Measurements from ENCODE around the gene NARF.

Gene NARF

GRCh38 chr17:82434216-82434565 is 24.4 kb upstream of the NARF start:
- no peak for DNase-seq (ENCODE audit: low read depth)

DNA sequence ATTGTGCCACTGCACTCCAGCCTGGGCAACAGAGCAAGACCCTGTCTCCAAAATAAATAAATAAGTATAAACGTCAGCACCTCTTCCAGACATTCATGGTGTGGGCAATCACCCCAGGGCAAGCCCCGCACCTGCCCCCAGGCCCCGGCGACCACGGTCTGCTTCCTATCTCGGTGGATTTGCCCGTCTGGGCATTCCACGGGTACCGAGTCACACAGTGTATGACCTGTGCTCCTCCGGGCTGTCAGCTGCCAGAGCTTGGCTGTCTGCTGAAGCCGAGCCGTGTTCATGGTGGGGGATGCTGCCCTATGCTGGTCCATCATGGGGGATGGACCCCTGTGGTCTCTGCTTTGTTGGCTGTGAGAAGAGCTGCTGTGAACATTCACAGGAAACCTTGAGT is 23.4 kb upstream of the NARF start:
- DNase-seq (ENCODE audit: low read depth) = no peak

DNA sequence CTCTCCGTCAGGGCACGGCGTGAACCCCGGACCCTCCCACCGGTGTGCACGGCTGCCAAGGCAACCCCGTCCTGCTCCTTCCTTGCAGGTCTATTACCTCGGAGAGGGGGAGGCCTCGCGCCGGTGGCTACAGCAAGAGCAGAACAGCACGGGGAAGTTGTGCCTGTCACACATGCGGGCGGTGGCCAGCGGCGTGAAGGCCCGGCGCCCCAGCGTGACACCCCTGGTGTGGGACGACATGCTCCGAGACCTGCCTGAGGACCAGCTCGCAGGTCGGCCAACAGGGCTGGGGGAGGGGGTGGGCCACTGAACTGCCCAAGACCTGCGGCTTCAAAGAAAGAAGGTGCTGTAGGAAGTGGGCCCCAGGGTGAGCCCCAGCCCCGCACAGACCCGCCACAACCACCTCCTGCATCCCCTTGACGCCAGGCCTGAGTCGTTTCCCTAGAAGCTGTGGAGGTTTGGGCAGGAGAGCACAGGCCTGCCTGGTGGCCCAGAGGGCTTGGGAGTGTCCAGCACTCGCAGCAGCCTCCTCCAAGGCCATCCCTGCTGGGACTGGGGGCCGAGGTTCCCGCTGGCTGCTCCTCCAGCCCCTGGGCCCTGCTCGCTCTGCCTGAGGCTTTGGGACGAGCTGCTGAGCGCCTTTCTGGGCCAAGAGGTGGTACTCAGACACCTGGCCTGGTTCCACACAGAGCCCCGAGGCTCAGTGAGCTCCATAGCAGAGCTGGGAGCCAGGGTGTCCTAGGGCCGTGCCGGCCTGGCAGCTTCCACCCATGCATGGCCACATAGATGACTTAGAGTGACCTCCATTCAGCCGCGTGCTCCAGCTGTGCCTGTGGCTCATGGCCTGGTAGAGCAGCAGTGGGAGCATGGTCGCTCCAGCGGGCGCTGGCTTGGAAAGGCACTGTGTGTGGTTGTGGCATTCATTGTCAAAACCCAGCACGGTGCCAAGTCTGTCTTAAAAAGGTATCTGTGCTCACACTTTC is 22.6 kb upstream of the NARF start:
- no peak for DNase-seq (ENCODE audit: low read depth)

DNA sequence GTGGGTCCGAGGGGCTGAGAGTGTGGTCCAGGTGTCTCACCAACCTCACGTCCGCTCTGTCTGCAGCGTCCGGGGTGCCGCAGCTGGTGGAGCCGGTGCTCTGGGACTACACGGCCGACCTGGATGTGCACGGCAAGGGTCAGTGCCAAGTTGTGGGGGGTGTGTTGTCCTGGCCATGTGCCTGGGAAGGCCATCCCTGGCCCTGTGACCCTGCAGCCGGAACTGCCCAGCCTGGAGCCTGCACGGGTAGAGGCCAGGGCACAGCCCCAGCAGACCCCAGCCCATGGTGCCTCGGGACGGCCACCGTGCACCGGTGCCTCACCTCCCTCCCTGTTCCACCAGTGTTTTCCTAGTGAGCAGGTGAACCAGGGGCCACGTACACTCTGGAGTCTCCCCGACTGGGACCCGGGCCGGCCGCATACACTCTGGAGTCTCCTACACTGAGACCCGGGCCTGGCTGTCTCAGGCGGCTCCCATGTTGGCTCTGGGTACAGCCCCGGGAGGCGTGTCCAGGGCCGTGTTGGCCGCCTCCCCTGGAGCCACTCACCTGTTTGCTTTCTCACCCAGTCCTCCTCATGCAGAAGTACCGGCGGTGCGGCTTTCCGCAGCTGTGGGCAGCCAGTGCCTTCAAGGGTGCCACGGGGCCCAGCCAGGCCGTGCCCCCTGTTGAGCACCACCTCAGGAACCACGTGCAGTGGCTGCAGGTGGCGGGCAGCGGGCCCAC is 21.8 kb upstream of the NARF start:
- no peak for DNase-seq (ENCODE audit: low read depth)

DNA sequence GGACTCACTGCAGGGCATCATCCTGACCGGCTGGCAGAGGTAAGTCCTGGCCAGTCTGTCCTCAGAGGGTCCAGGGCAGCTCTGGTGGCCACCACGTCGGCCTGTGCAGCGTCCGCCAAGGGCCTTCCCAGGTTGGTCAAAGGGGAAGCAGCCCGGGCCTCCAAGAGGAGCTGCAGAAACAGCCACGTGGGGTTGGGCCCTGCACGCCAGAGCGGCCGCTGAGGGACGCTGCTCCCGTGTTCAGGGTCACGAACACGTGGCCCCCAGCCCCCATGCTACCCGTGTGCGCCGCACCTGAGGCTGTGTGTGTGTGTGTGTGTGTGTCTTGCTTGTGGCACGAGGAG is 21.2 kb upstream of the NARF start:
- DNase-seq (ENCODE audit: low read depth) = no peak

DNA sequence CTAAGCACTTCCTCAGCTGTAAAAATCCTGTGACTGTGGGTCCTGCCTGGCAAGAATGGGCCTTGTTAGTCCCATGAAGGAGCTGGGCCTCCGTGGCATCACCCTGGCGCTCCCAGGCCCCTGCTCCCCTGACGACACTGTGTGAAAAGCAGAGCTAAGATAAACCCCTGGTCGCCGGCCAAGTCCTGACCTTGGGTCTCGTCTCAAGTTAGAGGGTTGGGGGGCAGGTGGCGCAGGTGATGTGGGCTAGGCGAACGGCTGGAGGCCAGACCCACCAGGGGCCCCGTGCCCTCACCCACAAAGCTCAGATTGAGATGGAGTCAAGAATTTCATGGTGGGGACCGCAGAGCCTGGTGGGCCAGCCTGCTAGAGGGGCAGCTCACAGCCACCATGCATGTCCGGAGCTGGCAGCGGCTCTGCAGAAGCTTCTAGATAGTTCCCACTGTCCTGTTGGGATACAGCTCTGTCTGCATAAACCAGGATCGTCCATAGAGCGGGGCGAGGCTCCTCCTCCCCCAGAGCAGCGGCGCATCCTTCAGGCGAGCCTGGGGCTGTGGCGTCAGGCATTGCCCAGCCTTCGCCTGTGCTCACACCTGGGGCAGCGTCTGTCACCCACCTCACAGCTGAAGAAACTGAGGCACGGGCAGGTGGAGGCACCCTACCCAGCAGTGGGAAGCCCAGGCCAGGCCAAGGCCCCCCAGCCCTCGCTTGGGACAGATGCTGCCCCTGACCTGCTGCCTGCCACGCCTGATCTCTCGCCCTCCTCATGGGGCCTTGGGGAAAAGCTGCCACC is 19.9 kb upstream of the NARF start:
- DNase-seq (ENCODE audit: low read depth) = no peak

DNA sequence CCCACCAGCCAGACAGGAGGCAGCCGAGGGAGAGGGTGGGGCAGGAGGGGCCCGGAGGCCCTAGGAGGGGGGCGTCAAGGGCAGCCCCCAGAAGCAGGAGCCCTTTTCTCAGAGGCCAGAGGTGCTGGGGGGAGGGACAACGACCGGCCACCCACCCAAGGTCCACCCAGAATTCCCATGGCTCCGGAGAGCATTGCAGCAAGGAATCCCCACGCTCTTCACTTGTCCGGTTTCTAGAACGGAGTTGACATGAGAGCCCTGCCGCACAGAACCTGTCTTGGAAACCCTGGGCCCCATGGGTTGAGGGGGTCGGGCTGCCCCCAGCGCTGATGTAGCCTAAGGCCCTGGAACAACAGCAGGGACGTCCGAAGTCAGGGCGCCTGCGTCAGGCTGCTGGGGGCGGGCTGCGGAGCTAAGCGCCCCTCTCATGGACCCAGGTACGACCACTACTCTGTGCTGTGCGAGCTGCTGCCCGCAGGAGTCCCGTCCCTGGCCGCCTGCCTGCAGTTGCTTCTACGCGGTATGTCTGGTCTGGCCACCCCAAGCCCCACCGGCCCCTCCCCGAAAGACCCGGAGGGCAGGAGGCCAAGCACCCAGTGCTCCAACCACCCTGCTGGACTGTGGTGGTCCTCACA is 19.2 kb upstream of the NARF start:
- DNase-seq (ENCODE audit: low read depth) = no peak

DNA sequence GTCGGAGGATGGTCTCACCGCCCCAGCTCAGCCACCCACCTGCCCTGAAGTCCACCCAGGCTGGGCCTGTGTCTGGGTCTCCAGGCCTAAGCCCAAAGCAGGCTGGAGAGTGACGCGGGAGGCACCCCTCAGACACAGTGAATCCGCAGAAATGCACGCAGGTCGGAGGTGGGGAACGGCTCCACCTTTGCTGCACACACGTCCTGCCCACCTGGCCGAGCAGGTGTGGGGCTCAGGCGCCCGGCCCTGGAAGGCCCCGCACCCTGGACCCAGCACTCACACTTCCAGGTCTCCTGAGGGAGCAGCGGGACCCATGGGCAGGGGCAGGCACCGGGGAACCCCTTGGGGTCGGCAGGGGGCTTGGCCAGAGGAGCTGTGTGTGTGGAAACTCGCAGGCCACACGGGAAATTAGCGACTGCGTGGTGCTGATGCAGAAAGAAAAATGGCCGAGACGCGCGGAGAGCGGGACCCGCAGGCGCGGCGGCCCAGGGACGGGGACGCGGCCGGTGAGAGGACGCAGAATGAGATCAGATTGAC is 18.6 kb upstream of the NARF start:
- DNase-seq (ENCODE audit: low read depth) = no peak

DNA sequence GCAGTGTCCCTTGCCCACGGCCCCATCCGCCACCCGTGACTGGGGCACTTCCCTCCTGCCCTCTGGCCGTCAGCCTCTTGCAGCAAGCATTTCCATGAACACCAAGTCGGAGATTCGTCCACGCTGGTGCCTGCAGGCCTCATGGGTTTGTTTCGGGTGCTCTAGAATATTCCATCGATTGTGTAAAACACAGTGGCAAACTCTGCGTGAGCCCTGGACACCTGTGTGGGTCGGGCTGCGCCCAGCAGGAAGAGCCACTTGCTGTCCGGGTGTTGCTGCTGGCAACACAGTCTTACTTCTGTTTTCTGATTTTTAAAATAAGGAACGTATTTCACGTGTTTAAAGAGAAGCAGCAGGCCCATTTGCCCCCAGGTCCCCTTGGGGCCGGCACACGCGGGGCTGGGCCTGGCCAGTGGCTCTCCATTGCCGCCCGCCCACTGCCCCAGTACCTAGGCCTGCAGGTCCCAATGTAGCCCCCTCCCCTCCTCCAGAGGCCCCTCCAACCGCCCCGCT is 18.0 kb upstream of the NARF start:
- DNase-seq (ENCODE audit: low read depth) = no peak

DNA sequence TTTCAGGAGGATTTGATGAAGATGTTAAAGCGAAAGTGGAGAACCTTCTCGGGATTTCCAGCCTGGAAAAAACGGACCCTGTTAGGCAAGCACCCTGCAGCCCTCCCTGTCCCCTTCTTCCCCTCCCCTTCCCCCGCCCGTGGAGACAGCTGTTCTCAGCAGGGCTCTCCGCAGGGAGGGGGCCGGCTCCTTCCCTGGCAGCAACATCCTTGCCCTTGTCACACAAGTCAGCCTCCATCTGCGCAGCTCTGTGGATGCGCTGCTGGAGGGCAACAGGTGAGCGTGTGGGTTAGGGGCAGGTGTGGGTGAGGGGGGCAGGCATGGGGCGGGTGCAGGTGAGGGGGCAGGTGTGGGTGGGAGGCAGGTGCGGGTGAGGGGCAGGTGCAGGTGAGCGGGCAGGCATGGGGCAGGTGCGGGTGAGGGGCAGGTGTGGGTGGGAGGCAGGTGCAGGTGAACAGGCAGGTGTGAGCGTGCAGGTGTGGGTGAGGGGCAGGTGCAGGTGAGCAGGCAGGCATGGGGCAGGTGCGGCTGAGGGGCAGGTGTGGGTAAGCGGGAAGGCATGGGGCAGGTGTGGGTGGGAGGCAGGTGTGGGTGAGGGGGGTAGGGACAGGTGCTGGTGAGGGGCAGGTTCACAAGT is 17.4 kb upstream of the NARF start:
- DNase-seq (ENCODE audit: low read depth) = no peak

DNA sequence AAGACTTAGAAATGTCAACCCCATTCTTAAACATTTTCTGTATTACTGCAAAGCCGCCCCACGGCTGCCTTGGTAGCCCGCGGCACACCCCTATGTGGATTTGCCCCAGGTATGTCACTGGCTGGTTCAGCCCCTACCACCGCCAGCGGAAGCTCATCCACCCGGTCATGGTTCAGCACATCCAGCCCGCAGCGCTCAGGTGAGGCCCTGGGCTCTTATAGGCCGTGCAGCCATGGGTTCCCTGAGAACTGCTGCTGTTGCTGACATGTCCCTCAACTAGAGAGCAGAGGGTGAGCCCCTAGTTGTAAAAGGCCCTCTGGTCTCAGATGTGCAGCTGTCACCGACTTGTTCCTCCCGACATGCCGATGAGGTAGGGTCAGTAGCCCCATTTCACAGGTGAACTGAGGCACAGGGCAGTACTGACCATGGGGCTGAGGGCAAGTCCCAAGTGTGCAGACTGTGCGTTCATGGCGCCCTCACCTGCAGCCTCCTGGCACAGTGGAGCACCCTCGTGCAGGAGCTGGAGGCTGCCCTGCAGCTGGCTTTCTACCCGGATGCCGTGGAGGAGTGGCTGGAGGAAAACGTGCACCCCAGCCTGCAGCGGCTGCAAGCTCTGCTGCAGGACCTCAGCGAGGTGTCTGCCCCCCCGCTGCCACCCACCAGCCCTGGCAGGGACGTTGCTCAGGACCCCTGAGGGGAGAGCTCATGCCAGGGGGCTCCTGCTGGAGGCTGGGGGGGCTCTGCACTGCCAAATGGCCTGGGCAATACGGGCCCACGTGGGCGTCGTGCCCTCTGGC is 16.7 kb upstream of the NARF start:
- DNase-seq (ENCODE audit: low read depth) = no peak

- DNase-seq (ENCODE audit: low read depth) = no peak
Measured at GRCh38 chr17:82442643-82443464, 15.7 kb upstream of the NARF start.

GRCh38 chr17:82443465-82444283 is 14.9 kb upstream of the NARF start:
- DNase-seq (ENCODE audit: low read depth) = no peak

GRCh38 chr17:82444284-82444893 is 14.2 kb upstream of the NARF start:
- no peak for DNase-seq (ENCODE audit: low read depth)

DNA sequence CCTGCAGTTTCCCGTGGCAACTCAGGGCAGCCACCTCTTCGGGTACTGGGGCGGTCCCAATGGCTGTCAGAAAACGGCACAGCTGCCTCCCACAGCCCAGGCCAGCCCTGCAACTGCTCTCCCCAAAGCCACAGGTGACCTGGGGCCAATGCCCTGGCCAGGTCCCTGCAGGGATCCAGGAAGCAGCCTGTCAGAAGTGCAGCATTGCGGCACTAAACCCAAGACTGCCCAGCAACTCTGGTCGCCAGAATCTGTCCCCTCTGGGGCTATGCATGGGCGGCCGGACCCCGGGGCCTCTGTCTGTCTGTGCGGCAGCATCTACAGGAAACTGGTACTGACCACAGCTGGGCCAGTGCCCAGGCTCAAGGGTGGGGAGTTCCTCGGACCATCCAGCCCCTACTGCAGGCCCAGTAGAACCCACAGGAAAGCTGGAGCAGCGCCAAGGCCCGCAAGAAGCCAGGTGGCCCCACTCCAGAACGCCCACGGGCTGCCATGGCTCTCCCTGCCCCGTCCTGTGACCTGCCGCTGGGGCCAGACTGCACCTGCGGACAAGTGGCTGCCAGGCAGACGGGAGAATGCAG is 13.5 kb upstream of the NARF start:
- DNase-seq (ENCODE audit: low read depth) = no peak

GRCh38 chr17:82445542-82445941 is 13.0 kb upstream of the NARF start:
- no peak for DNase-seq (ENCODE audit: low read depth)

DNA sequence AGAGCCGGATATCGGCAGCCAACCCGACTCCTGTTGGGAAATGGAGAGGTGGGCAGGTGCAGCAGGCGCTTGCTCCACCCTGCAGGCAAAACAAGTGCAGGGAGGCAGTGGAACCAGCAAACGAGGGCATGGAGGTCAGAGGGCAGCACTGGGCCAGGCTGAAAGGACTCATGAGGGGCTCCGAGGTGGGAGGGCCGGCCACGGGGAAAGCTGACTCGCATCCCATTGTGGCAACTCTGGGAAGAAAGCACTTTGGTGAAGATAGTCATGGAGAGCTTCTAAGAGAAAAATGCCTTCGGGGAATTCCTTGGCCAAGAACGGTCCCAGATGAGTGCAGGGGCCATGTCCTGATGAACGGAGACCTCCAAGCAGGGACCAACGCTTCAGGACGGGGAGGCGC is 12.4 kb upstream of the NARF start:
- no peak for DNase-seq (ENCODE audit: low read depth)

DNA sequence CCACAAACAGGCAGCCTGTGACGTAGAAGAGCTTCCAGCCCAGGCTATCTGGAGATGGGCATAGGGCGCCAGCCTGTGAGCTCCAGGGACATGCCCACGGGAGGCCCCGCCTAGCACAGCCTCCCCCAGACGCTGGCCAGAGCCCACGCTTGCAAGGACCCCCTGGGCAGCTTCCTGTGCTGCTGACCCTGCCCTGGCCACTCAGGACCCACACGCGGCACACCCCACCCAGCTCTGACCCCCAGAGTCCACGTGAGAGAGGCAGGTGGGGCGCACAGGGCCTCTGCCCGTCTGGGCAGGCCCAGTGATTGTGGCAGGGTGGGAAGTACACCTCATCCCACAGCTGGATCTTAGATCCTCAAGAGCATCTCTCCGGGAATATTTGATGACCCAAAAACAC is 11.9 kb upstream of the NARF start:
- DNase-seq (ENCODE audit: low read depth) = no peak

Data from activated T-cell treated with anti-CD3 and anti-CD28 coated beads for 1 hour (primary cell).